Measurements from ENCODE around the gene DTHD1. TPM values are rescaled to one million over a fixed set of nuclear protein-coding genes. Genes with fewer than 3 reads are reported as not detected.
A peak's percentile ranks its signal among the peaks of the same experiment; 100 is the strongest.

DTHD1 gene
- total RNA-seq, 4 donors from 2014 or later = 0.47 to 3.3 (median 1.3) TPM

DNA sequence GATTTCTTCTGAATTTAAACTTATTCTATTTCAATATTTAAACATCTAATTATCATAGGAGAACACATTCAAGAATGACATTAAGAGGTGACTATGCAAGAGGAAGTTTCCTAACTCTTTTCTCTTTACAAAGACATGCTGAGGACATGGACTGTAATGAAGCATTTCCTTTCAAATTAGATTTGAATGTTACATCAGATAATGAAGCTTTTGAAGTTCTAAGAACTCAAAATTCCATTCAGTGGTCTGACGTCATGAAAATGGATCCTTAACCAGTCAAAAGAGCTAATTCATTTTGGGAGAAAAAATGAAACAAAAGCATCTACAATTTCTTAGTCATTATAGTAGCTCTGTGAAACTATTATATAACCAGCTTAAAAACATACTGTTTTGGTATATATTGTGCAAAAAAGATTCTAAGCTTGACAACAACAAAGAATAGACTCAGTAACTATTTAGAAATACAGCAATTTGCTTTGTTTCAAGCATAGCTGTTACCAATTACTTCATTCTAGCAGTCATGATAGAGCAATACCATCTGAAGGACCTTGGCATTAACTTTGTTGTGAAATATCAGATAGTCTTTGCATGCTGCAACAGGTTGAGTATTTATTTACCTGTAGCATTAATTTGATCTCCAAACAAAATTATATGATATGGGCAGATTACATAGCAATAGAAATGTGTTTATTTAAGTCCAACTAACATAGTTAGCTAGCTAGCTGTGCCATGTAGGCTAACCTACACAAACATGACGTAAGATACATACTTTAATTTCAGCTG, 13.7 kb upstream of the DTHD1 start:
- Histone ChIP-seq H3K4me1 (no peaks in the 10 kb centered on the region), H3K27me3 (no peaks in the 10 kb centered on the region), H3K9me3 (no peaks in the 10 kb centered on the region), H3K27ac (peak overlapping the region in 1 of 4 donors; percentile 4), H3K4me3 (no peak overlapping the region), H3K36me3 (no peaks in the 10 kb centered on the region)
- TF ChIP-seq POLR2A (IDR thresholded peaks at IDR 0.05) = no peak
- TF ChIP-seq, protein P1, sequence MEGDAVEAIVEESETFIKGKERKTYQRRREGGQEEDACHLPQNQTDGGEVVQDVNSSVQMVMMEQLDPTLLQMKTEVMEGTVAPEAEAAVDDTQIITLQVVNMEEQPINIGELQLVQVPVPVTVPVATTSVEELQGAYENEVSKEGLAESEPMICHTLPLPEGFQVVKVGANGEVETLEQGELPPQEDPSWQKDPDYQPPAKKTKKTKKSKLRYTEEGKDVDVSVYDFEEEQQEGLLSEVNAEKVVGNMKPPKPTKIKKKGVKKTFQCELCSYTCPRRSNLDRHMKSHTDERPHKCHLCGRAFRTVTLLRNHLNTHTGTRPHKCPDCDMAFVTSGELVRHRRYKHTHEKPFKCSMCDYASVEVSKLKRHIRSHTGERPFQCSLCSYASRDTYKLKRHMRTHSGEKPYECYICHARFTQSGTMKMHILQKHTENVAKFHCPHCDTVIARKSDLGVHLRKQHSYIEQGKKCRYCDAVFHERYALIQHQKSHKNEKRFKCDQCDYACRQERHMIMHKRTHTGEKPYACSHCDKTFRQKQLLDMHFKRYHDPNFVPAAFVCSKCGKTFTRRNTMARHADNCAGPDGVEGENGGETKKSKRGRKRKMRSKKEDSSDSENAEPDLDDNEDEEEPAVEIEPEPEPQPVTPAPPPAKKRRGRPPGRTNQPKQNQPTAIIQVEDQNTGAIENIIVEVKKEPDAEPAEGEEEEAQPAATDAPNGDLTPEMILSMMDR (IDR thresholded peaks at IDR 0.05) = no peak
- DNase-seq = no peak

DNA sequence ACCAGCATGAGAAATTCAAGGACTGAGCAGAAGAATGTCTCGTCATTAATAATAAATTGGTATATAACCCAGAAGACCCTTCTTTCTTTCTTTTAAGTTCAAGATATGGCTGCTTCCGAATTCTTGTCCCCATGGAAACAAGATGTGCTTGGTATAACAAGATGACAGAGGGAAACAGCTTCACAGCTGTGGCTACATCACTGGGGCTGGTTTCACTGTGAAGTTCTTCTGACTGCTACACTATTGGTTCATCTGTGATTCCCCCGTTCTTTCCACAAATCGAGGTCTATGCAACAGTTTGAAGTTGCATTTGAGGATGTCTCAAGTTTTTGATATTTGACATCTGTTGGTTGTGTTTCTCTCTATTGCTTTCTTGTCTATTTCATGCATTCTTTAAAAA, 12.3 kb upstream of the DTHD1 start:
- no peak for DNase-seq
- no peaks in the 10 kb centered on the region for H3K36me3 ChIP-seq
- no peaks in the 10 kb centered on the region for H3K4me1 ChIP-seq
- H3K9me3 ChIP-seq = no peaks in the 10 kb centered on the region
- no peak overlapping the region for H3K4me3 ChIP-seq
- TF ChIP-seq, protein P1 (IDR thresholded peaks at IDR 0.05) = no peak
- TF ChIP-seq POLR2A (IDR thresholded peaks at IDR 0.05) = no peak
- no peaks in the 10 kb centered on the region for H3K27me3 ChIP-seq
- H3K27ac ChIP-seq = no peak overlapping the region

DNA sequence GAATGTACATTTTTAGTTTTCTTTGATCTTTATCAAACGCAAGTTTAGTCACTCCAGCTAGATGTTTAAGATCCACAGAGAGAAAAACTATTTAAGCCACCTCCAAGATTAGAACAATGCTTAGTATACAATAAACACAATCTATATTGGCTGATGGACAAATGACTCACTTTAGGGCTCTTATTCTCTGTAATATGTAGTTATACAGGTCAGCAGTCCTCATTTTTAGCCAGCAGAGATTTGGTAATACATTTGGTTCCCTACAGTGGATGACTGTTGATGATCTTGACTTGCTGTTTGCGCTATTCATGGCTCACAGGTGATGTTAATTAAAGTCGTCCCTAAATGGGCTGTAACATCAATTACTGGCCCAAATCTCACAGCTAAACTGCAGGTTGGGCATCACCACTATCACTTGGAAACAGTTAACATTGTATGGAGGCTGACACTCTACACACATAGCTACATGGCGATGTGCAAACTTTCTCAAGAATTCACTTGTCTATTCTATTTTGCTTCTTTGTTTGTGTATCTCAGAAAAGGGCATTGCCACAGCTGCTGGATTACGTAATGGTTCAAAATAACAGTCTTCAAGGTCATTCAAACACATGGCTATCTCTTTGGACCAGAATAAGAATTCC, 11.8 kb upstream of the DTHD1 start:
- no peaks in the 10 kb centered on the region for H3K4me1 ChIP-seq
- TF ChIP-seq, protein P1 (IDR thresholded peaks at IDR 0.05) = no peak
- no peak for TF ChIP-seq POLR2A (IDR thresholded peaks at IDR 0.05)
- H3K27ac ChIP-seq = no peak overlapping the region
- H3K4me3 ChIP-seq = no peak overlapping the region
- no peaks in the 10 kb centered on the region for H3K36me3 ChIP-seq
- H3K27me3 ChIP-seq = no peaks in the 10 kb centered on the region
- H3K9me3 ChIP-seq = no peaks in the 10 kb centered on the region
- DNase-seq = no peak

DNA sequence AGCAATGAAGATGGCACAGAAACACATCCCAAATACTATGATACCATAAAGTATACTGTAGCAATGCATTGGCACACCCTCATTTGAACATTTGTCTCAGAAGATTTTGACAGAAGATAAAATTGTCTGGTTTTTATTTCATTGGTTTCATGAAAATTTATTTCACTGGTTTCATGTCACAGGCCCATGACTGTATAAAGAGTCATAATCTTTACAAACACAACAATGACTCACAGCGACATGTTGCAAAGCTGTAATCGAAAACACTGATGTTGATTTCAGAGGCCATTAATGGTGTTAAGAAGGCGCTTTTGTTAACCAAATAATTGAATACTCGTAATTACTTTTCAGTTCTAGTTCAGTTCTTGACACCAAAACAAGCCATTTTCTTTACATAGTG, 8.1 kb upstream of the DTHD1 start:
- Histone ChIP-seq H3K36me3 (no peaks in the 10 kb centered on the region), H3K27me3 (no peaks in the 10 kb centered on the region), H3K4me3 (no peak overlapping the region), H3K27ac (no peak overlapping the region), H3K9me3 (no peaks in the 10 kb centered on the region), H3K4me1 (no peaks in the 10 kb centered on the region)
- no peak for TF ChIP-seq POLR2A (IDR thresholded peaks at IDR 0.05)
- TF ChIP-seq, protein P1 (IDR thresholded peaks at IDR 0.05) = no peak
- DNase-seq = no peak

DNA sequence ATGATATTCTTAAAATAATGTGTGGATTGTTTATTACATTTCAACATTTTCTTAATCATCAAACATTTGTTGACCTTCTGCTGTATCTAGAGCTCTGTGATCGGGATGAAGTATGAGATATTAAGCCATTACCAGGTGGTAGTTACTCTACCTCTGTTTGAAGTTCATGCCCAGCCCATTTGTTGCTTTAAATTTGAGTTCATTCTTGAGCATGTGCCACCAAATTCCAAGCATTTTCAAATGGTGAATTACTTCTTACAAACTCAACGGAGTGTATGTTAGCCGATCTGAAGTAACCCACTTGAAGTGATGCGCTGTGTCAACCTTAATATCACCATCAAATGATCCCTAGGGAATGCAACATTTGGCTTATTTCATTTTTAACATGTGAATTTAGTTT, 7.3 kb upstream of the DTHD1 start:
- no peaks in the 10 kb centered on the region for H3K27me3 ChIP-seq
- no peaks in the 10 kb centered on the region for H3K4me1 ChIP-seq
- H3K36me3 ChIP-seq = no peaks in the 10 kb centered on the region
- no peak for DNase-seq
- H3K9me3 ChIP-seq = no peaks in the 10 kb centered on the region
- no peak overlapping the region for H3K4me3 ChIP-seq
- TF ChIP-seq, protein P1 (IDR thresholded peaks at IDR 0.05) = no peak
- no peak for TF ChIP-seq POLR2A (IDR thresholded peaks at IDR 0.05)
- no peak overlapping the region for H3K27ac ChIP-seq
